ENCODE measurements around the gene CRYBB3. TPM values are rescaled to one million over a fixed set of nuclear protein-coding genes. Genes with fewer than 3 reads are reported as not detected.

Gene CRYBB3
- total and polyA plus RNA-seq, 12 donors, result 0.50 to 2.7 (median 0.57) TPM; not detected in 7

GRCh38 chr22:25167082-25167481 lies 32.6 kb upstream of the CRYBB3 start:
- Histone ChIP-seq H3K4me3 (no peak overlapping the region), H3K9me3 (replicated peaks in 1 of 3) (no peaks in the 10 kb centered on the region), H3K27ac (peak overlapping the region in 1 of 5 donors; percentile 44), H3K4me1 (replicated peaks in 1 of 2) (peaks cover 0 to 14% of the 10 kb centered on the region in 2 donors), H3K36me3 (replicated peaks in 1 of 2) (no peaks in the 10 kb centered on the region), H3K27me3 (no peaks in the 10 kb centered on the region)
- DNase-seq, result peak in 1 of 7 donors; percentile 11
- no peak for TF ChIP-seq POLR2A (IDR thresholded peaks at IDR 0.05)
- TF ChIP-seq, protein P1, sequence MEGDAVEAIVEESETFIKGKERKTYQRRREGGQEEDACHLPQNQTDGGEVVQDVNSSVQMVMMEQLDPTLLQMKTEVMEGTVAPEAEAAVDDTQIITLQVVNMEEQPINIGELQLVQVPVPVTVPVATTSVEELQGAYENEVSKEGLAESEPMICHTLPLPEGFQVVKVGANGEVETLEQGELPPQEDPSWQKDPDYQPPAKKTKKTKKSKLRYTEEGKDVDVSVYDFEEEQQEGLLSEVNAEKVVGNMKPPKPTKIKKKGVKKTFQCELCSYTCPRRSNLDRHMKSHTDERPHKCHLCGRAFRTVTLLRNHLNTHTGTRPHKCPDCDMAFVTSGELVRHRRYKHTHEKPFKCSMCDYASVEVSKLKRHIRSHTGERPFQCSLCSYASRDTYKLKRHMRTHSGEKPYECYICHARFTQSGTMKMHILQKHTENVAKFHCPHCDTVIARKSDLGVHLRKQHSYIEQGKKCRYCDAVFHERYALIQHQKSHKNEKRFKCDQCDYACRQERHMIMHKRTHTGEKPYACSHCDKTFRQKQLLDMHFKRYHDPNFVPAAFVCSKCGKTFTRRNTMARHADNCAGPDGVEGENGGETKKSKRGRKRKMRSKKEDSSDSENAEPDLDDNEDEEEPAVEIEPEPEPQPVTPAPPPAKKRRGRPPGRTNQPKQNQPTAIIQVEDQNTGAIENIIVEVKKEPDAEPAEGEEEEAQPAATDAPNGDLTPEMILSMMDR (IDR thresholded peaks at IDR 0.05), result no peak
- intact Hi-C loops (cut with DNase I), result no loop called here
- WGBS, 4 donors, result 64 to 79% (median 71%) methylated on average over 5 to 7 of the region's 7 CpGs

GRCh38 chr22:25167834-25168601 lies 31.6 kb upstream of the CRYBB3 start:
- intact Hi-C loops (cut with DNase I), result no loop called here
- no peaks in the 10 kb centered on the region for H3K36me3 ChIP-seq (replicated peaks in 1 of 2)
- H3K9me3 ChIP-seq (replicated peaks in 1 of 3), result no peaks in the 10 kb centered on the region
- DNase-seq, result peak in 1 of 7 donors; percentile 11
- peaks cover 0 to 14% of the 10 kb centered on the region in 2 donors for H3K4me1 ChIP-seq (replicated peaks in 1 of 2)
- 82 to 93% (median 87%) methylated on average over 9 to 14 of the region's 14 CpGs for WGBS, 4 donors
- no peak overlapping the region for H3K27ac ChIP-seq
- TF ChIP-seq, protein P1 (IDR thresholded peaks at IDR 0.05), result no peak
- TF ChIP-seq POLR2A (IDR thresholded peaks at IDR 0.05), result no peak
- no peak overlapping the region for H3K4me3 ChIP-seq
- H3K27me3 ChIP-seq, result no peaks in the 10 kb centered on the region

DNA sequence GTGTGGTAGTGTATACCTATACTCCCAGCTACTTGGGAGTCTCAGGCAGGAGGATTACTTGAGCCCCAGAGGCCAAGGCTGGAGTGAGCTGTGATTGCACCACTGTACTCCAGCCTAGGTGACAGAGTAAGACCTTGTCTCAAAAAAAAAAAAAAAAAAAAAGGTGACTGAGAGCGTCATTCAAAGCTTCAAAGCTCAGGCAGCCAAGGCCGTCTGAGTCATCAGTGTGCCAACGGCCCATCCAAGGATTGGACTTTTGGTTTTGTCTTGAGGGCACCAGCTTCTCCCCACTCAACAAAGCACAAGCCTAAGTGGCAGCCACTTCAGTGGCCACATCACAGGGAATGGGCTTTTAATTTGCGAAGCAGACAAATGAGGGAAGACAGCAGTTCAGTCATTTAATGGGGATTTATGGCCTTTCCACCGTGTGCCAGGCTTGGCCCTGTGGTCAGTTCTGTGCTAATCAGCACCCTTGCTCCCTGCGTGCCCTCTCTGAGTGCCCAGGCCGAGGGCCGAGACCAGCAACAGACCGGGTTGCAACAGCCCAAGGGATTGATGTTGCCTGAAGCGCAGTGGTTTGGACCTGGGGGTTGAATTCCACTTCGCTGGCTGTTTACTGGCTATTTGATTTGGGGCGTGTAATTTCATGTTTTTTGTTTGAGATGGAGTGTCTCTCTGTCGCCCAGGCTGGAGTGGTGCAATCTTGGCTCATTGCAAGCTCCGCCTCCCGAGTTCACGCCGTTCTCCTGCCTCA lies 30.2 kb upstream of the CRYBB3 start:
- DNase-seq, result peak; percentile 69 to 88 (median 85)
- Histone ChIP-seq H3K27ac (peak overlapping the region in 3 of 5 donors; percentile 13 to 87 (median 83)), H3K27me3 (no peaks in the 10 kb centered on the region), H3K36me3 (replicated peaks in 1 of 2) (peaks cover 0 to 5% of the 10 kb centered on the region in 2 donors), H3K4me3 (no peak overlapping the region), H3K4me1 (replicated peaks in 1 of 2) (peaks cover 0 to 14% of the 10 kb centered on the region in 2 donors), H3K9me3 (replicated peaks in 1 of 3) (no peaks in the 10 kb centered on the region)
- TF ChIP-seq POLR2A (IDR thresholded peaks at IDR 0.05), result no peak
- TF ChIP-seq, protein P1 (IDR thresholded peaks at IDR 0.05), result no peak
- 63 to 69% (median 67%) methylated on average over 17 of the region's 17 CpGs for WGBS, 4 donors
- intact Hi-C loops (cut with DNase I), result no loop called here

GRCh38 chr22:25170426-25170980 lies 29.2 kb upstream of the CRYBB3 start:
- Histone ChIP-seq H3K27ac (no peak overlapping the region), H3K4me3 (no peak overlapping the region), H3K4me1 (replicated peaks in 1 of 2) (peaks cover 0 to 10% of the 10 kb centered on the region in 2 donors), H3K27me3 (no peaks in the 10 kb centered on the region), H3K9me3 (replicated peaks in 1 of 3) (no peaks in the 10 kb centered on the region), H3K36me3 (replicated peaks in 1 of 2) (peaks cover 0 to 11% of the 10 kb centered on the region in 2 donors)
- 75 to 83% (median 79%) methylated on average over 14 to 16 of the region's 16 CpGs for WGBS, 4 donors
- DNase-seq, result no peak
- intact Hi-C loops (cut with DNase I), result no loop called here
- no peak for TF ChIP-seq POLR2A (IDR thresholded peaks at IDR 0.05)
- TF ChIP-seq, protein P1 (IDR thresholded peaks at IDR 0.05), result no peak

All from adrenal gland (tissue), 12 donors.